Loucy (cell line): ENCODE results near the gene ALDH1L2.

Experiments
- H2AFZ ChIP-seq: fragments of 200-600 bp; sonication (generic); 2 replicates; pipeline ENCODE4 v1.6.0; 2016; ENCODE audit warnings: antibody characterized with exemption, mild to moderate bottlenecking, low read length, moderate library complexity
- H3F3A ChIP-seq: fragments of 200-600 bp; 2 replicates; pipeline ENCODE4 v1.6.0; 2016; ENCODE audit warnings: antibody characterized with exemption, low read depth, mild to moderate bottlenecking
- H3K27me3 ChIP-seq: fragments of 200-600 bp; sonication (generic); 2 replicates; pipeline ENCODE4 v1.6.1; 2014; ENCODE audit warnings: low read length, mild to moderate bottlenecking; ENCODE audit not compliant: insufficient read depth, poor library complexity, severe bottlenecking
- H3K36me3 ChIP-seq: fragments of 200-600 bp; sonication (generic); 2 replicates; pipeline ENCODE4 v1.6.1; 2016; ENCODE audit warnings: low read length; ENCODE audit not compliant: insufficient read depth
- H3K4me1 ChIP-seq: fragments of 200-600 bp; sonication (generic); 2 replicates; pipeline ENCODE4 v1.5.1; 2014; ENCODE audit warnings: low read length, mild to moderate bottlenecking; ENCODE audit not compliant: insufficient read depth, poor library complexity, severe bottlenecking
- H3K4me2 ChIP-seq: fragments of 200-600 bp; sonication (generic); 2 replicates; pipeline ENCODE4 v1.6.0; 2014; ENCODE audit warnings: antibody characterized with exemption, low read length, low read depth, mild to moderate bottlenecking; ENCODE audit not compliant: poor library complexity, severe bottlenecking
- H3K4me3 ChIP-seq: fragments of 200-600 bp; sonication (generic); 2 replicates; pipeline ENCODE4 v1.5.1; 2014; ENCODE audit warnings: low read length, mild to moderate bottlenecking, mixed read lengths; ENCODE audit not compliant: poor library complexity, severe bottlenecking
- H3K79me2 ChIP-seq: fragments of 200-600 bp; sonication (generic); 2 replicates; pipeline ENCODE4 v1.6.1; 2014; ENCODE audit warnings: low read length; ENCODE audit not compliant: insufficient read depth
- H3K9ac ChIP-seq: fragments of 200-600 bp; sonication (generic); 2 replicates; pipeline ENCODE4 v1.6.0; 2014; ENCODE audit warnings: mild to moderate bottlenecking, low read depth, low read length, moderate library complexity; ENCODE audit not compliant: poor library complexity, severe bottlenecking
- H3K9me2 ChIP-seq: fragments of 200-600 bp; sonication (generic); replicated peaks from 2 replicates; pipeline ENCODE4 v1.6.1; 2016; ENCODE audit warnings: low read depth, low read length, mixed read lengths
- H3K9me3 ChIP-seq: fragments of 200-600 bp; sonication (generic); 2 replicates; pipeline ENCODE4 v1.6.1; 2014; ENCODE audit warnings: mild to moderate bottlenecking, antibody characterized with exemption, low read length, low read depth; ENCODE audit not compliant: insufficient read depth
- H4K20me1 ChIP-seq: fragments of 200-600 bp; sonication (generic); 2 replicates; pipeline ENCODE4 v1.6.0; 2014; ENCODE audit warnings: antibody characterized with exemption, low read length, mild to moderate bottlenecking; ENCODE audit not compliant: insufficient read depth, poor library complexity, severe bottlenecking
- CTCF ChIP-seq: fragments of 200-600 bp; sonication (generic); conservative IDR thresholded peaks from 2 replicates; pipeline ENCODE4 v1.5.1; 2014; ENCODE audit warnings: mild to moderate bottlenecking, antibody characterized with exemption, low read length
- EZH2phosphoT487 ChIP-seq: fragments of 200-600 bp; IDR thresholded peaks from 2 replicates; pipeline ENCODE4 v1.6.1; 2018; ENCODE audit warnings: antibody characterized with exemption, mild to moderate bottlenecking, moderate library complexity, borderline replicate concordance

The ALDH1L2 gene

DNA sequence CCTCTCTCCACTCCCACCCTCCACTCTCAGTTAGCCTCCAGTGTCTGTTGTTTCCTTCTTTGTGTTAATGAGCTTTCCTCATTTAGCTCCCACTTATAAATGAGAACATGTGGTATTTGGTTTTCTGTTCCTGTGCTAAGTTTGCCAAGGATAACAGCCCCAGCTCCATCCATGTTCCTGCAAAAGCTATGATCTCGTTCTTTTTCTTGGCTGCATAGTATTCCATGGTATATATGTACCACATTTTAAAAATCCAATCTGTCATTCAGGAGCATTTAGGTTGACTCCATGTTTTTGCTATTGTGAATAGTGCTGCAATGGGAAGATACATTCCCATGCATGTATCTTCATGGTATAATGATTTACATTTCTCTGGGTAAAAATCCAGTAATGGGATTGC, 20.5 kb upstream of the ALDH1L2 start:
- Histone ChIP-seq H3F3A (0 out of 2 replicates have a peak, but pooled peaks cover under 1% of the 10 kb centered on the region), H3K4me2 (no peak overlapping the region), H3K9ac (no peak overlapping the region), H3K79me2 (peaks cover 17% of the 10 kb centered on the region), H4K20me1 (peaks cover 14% of the 10 kb centered on the region), H3K27me3 (no peaks in the 10 kb centered on the region), H3K4me1 (peaks cover 33% of the 10 kb centered on the region), H3K9me3 (no peaks in the 10 kb centered on the region), H3K36me3 (no peaks in the 10 kb centered on the region), H3K4me3 (no peak overlapping the region), H3K9me2 (no peaks in the 10 kb centered on the region), H2AFZ (no peak overlapping the region)
- TF ChIP-seq EZH2phosphoT487 (no peak), CTCF (no peak)

DNA sequence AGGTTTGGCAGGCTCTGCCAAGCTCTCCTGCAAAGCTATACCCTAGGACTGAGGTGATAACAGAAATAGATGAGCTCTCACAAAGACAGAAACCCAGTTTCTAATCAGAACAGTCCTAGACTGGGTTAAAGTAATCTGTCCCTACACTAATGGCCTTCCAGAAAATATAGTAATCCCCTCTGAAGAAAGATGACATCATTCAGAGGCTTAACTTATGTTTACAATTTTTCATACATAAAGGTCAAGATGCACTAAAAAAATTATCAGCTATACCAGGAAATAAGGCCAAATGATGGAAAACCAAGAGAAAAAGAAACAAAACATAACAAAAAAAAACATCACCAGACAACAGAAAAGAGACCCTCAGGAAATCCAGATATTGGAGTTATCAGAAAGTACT, 18.4 kb upstream of the ALDH1L2 start:
- no peak overlapping the region for H3K9ac ChIP-seq
- H3K4me1 ChIP-seq: peaks cover 30% of the 10 kb centered on the region
- H4K20me1 ChIP-seq: no peaks in the 10 kb centered on the region
- no peak overlapping the region for H3K4me2 ChIP-seq
- peaks cover 10% of the 10 kb centered on the region for H3F3A ChIP-seq
- H3K9me2 ChIP-seq: no peaks in the 10 kb centered on the region
- H3K9me3 ChIP-seq: peaks cover 6% of the 10 kb centered on the region; the same call in 1 of the 2 replicates
- no peaks in the 10 kb centered on the region for H3K27me3 ChIP-seq
- no peak overlapping the region for H3K4me3 ChIP-seq
- no peak for TF ChIP-seq EZH2phosphoT487
- TF ChIP-seq CTCF: no peak
- no peaks in the 10 kb centered on the region for H3K36me3 ChIP-seq
- no peak overlapping the region for H2AFZ ChIP-seq
- no peaks in the 10 kb centered on the region for H3K79me2 ChIP-seq

- H3K9ac ChIP-seq: no peak overlapping the region
- H3F3A ChIP-seq: peaks cover 10% of the 10 kb centered on the region
- peaks cover 6% of the 10 kb centered on the region; the same call in 1 of the 2 replicates for H3K9me3 ChIP-seq
- peaks cover 23% of the 10 kb centered on the region for H3K4me1 ChIP-seq
- TF ChIP-seq CTCF (peak; percentile 50), EZH2phosphoT487 (no peak)
- no peaks in the 10 kb centered on the region for H4K20me1 ChIP-seq
- H3K9me2 ChIP-seq: no peaks in the 10 kb centered on the region
- H3K79me2 ChIP-seq: no peaks in the 10 kb centered on the region
- H3K4me3 ChIP-seq: no peak overlapping the region
- H3K4me2 ChIP-seq: peak overlapping the region; percentile 73
- H3K36me3 ChIP-seq: no peaks in the 10 kb centered on the region
- H3K27me3 ChIP-seq: no peaks in the 10 kb centered on the region
- no peak overlapping the region for H2AFZ ChIP-seq
Observed at GRCh38 chr12:105100998-105101397, 16.7 kb upstream of the ALDH1L2 start.
